ENCODE measurements around the gene CCDC82. TPM values are rescaled to one million over a fixed set of nuclear protein-coding genes. Genes with fewer than 3 reads are reported as not detected.

CCDC82 gene
- total and polyA plus RNA-seq, 2 experiments from 2014 or later, result 19.1 to 33.2 TPM

DNA sequence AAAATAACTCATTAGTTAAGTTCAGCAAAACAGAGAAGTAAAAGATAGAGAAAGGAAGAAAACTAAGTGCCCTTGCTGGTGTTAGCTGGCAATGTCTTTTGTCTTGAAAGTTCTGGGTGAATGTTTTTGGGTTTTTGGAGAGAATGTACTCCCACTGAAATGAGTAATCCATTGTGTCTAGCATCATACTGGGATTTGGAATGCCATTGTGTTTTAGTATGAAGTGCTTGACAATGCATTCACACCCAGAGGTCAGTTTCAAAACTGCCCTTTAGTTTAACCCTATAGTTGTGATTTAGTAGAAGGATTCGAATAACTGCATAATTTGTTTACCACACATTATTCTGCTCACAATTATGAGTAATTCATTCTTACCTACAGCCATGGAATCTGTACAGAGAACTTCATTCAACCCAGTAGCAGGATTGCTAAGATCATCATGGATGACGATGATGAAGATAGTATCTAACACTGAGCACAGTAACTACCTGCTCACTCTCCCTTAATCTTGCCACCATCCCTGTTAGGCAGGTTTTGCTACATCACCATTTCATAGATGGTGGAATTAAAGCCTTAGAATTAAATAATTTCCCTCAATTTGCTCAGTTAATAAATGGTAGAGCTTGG lies 80.6 kb downstream of the CCDC82 start:
- DNase-seq, result peak; percentile 87
- in situ Hi-C loops (cut with MboI), result no loop called here
- WGBS, 2 experiments (ENCODE audit: low coverage in 1 of 2, low lambda C conversion rate in 2 of 2, missing lambda C conversion rate in 2 of 2), result 28 to 34% methylated on average over 2 of the region's 2 CpGs

DNA sequence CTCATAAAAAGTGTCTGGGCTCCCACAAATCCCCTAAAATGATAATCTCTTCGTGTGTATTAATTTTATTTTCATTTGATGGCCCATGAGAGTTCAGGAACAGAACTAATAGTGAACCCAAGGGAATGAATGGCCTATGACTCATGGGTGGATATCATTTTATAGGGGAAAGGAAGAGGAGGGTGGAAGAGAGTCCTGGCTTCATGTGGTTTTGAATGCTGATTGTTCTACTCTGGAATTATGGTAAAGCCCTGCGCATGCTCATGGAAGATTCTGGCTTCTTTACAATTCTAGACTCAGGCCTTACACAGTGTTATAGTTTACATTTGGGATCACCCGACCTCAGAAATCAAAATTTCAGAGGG lies 82.0 kb downstream of the CCDC82 start:
- H3K4me1 ChIP-seq (ENCODE audit: insufficient read depth), result peaks cover 96% of the 10 kb centered on the region
- H3K9ac ChIP-seq, result peak overlapping the region; percentile 91
- WGBS, 2 experiments (ENCODE audit: low coverage in 1 of 2, low lambda C conversion rate in 2 of 2, missing lambda C conversion rate in 2 of 2), result 1 to 2% methylated on average over 3 of the region's 3 CpGs
- peak; percentile 92 for DNase-seq
- H2AFZ ChIP-seq, result no peak overlapping the region
- peaks cover 96% of the 10 kb centered on the region for H3F3A ChIP-seq (ENCODE audit: insufficient read depth)
- H3K4me2 ChIP-seq (ENCODE audit: unreplicated experiment), result peak overlapping the region; percentile 96
- in situ Hi-C loops (cut with MboI), result no loop called here
- no peak for TF ChIP-seq EZH2 (IDR thresholded peaks at IDR 0.05; ENCODE audit: insufficient read depth, poor library complexity, severe bottlenecking)
- no peak for TF ChIP-seq EZH2phosphoT487 (IDR thresholded peaks at IDR 0.05; ENCODE audit: insufficient read depth, low read depth)
- no peaks in the 10 kb centered on the region for H3K27me3 ChIP-seq (replicated peaks; ENCODE audit: insufficient read depth)
- no peaks in the 10 kb centered on the region for H4K20me1 ChIP-seq (ENCODE audit: insufficient read depth)
- peaks cover 76% of the 10 kb centered on the region for H3K79me2 ChIP-seq (ENCODE audit: insufficient read depth)
- peak overlapping the region; percentile 66 for H3K4me3 ChIP-seq
- H3K27ac ChIP-seq, result peak overlapping the region; percentile 99
- H3K36me3 ChIP-seq (ENCODE audit: low read depth), result no peaks in the 10 kb centered on the region
- no peaks in the 10 kb centered on the region for H3K9me3 ChIP-seq (ENCODE audit: low read depth)
- H3K9me2 ChIP-seq (ENCODE audit: insufficient read depth), result no peaks in the 10 kb centered on the region

More for the DNA sequence above, 80.6 kb downstream of the CCDC82 start:
- Histone ChIP-seq H3K4me2 (ENCODE audit: unreplicated experiment) (peak overlapping the region; percentile 96), H2AFZ (no peak overlapping the region), H3K9me2 (ENCODE audit: insufficient read depth) (no peaks in the 10 kb centered on the region), H4K20me1 (ENCODE audit: insufficient read depth) (no peaks in the 10 kb centered on the region), H3K79me2 (ENCODE audit: insufficient read depth) (peaks cover 77% of the 10 kb centered on the region), H3K9me3 (ENCODE audit: low read depth) (no peaks in the 10 kb centered on the region), H3K27ac (peak overlapping the region; percentile 99), H3K27me3 (replicated peaks; ENCODE audit: insufficient read depth) (no peaks in the 10 kb centered on the region), H3K4me1 (ENCODE audit: insufficient read depth) (peaks cover 96% of the 10 kb centered on the region), H3F3A (ENCODE audit: insufficient read depth) (peaks cover 96% of the 10 kb centered on the region), H3K4me3 (peak overlapping the region; percentile 66), H3K9ac (peak overlapping the region; percentile 91), H3K36me3 (ENCODE audit: low read depth) (no peaks in the 10 kb centered on the region)
- TF ChIP-seq EZH2 (IDR thresholded peaks at IDR 0.05; ENCODE audit: insufficient read depth, poor library complexity, severe bottlenecking), result no peak
- TF ChIP-seq EZH2phosphoT487 (IDR thresholded peaks at IDR 0.05; ENCODE audit: insufficient read depth, low read depth), result no peak

DNA sequence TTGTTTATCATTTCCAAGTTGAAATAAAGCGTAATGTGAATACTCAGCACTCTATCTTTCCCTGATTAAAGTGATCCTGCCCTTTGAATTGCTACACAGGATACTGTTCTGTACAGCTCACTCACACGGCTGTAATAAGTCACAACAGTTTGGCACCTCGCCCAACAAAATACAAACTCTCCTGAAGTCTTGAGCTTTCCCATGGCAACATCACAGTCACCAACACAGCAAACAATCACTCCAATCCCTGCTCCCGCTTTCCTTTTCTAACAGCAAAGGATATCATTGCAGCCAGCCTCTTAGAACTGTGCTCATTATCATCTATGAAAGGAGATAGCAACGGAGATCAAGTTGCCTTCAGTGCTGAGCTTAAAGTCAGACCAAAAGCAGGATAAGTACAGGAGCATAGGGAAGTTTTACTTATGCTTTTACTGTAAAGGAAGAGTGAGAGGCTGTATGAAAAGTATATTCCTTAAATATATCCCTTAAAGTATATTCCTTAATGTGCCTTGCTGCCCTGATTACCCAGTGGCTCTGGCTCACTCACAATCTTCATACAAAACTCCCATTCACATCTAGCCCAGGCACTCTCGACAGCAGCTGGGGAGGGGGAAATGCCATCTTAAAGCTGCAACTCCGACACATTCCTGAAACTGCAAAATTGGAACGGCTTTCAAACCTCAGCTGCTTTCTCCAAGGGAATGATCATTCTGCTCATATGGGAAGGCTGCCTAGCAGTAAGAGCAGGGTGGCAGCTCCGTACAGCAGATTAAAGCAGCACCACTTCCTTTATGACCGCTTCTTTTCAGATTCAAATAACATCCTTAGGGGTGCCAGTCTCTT lies 82.6 kb downstream of the CCDC82 start:
- H3K4me2 ChIP-seq (ENCODE audit: unreplicated experiment), result peak overlapping the region; percentile 96
- in situ Hi-C loops (cut with MboI), result no loop called here
- peaks cover 76% of the 10 kb centered on the region for H3K79me2 ChIP-seq (ENCODE audit: insufficient read depth)
- peaks cover 96% of the 10 kb centered on the region for H3K4me1 ChIP-seq (ENCODE audit: insufficient read depth)
- H2AFZ ChIP-seq, result no peak overlapping the region
- no peaks in the 10 kb centered on the region for H4K20me1 ChIP-seq (ENCODE audit: insufficient read depth)
- peak overlapping the region; percentile 99 for H3K27ac ChIP-seq
- TF ChIP-seq EZH2 (IDR thresholded peaks at IDR 0.05; ENCODE audit: insufficient read depth, poor library complexity, severe bottlenecking) (no peak), EZH2phosphoT487 (IDR thresholded peaks at IDR 0.05; ENCODE audit: insufficient read depth, low read depth) (no peak)
- 2% methylated on average over 10 of the region's 10 CpGs for WGBS, 2 experiments (ENCODE audit: low coverage in 1 of 2, low lambda C conversion rate in 2 of 2, missing lambda C conversion rate in 2 of 2)
- no peaks in the 10 kb centered on the region for H3K36me3 ChIP-seq (ENCODE audit: low read depth)
- peak; percentile 99 for DNase-seq
- H3F3A ChIP-seq (ENCODE audit: insufficient read depth), result peaks cover 95% of the 10 kb centered on the region
- H3K4me3 ChIP-seq, result peak overlapping the region; percentile 66
- no peaks in the 10 kb centered on the region for H3K9me3 ChIP-seq (ENCODE audit: low read depth)
- H3K9ac ChIP-seq, result peak overlapping the region; percentile 91
- no peaks in the 10 kb centered on the region for H3K27me3 ChIP-seq (replicated peaks; ENCODE audit: insufficient read depth)
- H3K9me2 ChIP-seq (ENCODE audit: insufficient read depth), result no peaks in the 10 kb centered on the region

DNA sequence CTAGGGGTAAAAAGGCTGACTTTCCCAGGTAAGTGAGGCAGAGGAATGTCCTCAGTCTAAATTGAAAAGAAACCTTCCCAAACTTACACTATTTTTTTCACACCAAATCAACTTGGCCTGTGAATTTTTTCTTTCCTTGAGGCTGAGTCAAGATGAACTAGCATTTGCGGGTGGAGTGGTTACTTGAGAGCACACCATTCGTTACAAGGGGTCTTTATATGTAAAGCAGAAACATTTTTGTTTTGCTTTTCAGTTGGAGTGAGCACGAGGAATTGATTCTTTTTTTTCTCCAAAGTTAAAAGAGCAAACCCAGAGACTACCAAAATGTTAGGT lies 83.1 kb downstream of the CCDC82 start:
- Histone ChIP-seq H3K4me2 (ENCODE audit: unreplicated experiment) (peak overlapping the region; percentile 96), H3K4me1 (ENCODE audit: insufficient read depth) (peaks cover 95% of the 10 kb centered on the region), H4K20me1 (ENCODE audit: insufficient read depth) (no peaks in the 10 kb centered on the region), H3K9me2 (ENCODE audit: insufficient read depth) (no peaks in the 10 kb centered on the region), H3K4me3 (peak overlapping the region; percentile 66), H3K9ac (peak overlapping the region; percentile 91), H3F3A (ENCODE audit: insufficient read depth) (peaks cover 94% of the 10 kb centered on the region), H3K9me3 (ENCODE audit: low read depth) (no peaks in the 10 kb centered on the region), H3K27me3 (replicated peaks; ENCODE audit: insufficient read depth) (no peaks in the 10 kb centered on the region), H3K27ac (peak overlapping the region; percentile 99), H2AFZ (no peak overlapping the region), H3K79me2 (ENCODE audit: insufficient read depth) (peaks cover 76% of the 10 kb centered on the region), H3K36me3 (ENCODE audit: low read depth) (no peaks in the 10 kb centered on the region)
- WGBS, 2 experiments (ENCODE audit: low coverage in 1 of 2, low lambda C conversion rate in 2 of 2, missing lambda C conversion rate in 2 of 2), result 2 to 3% methylated on average over 3 of the region's 3 CpGs
- in situ Hi-C loops (cut with MboI), result no loop called here
- peak; percentile 75 for DNase-seq
- no peak for TF ChIP-seq EZH2 (IDR thresholded peaks at IDR 0.05; ENCODE audit: insufficient read depth, poor library complexity, severe bottlenecking)
- no peak for TF ChIP-seq EZH2phosphoT487 (IDR thresholded peaks at IDR 0.05; ENCODE audit: insufficient read depth, low read depth)
